Peyer's patch (tissue), 4 donors: ENCODE data around the gene PELI1.

Experiments
- POLR2A ChIP-seq, 2 donors: fragments of 450-650 bp; IDR thresholded peaks; one replicate each; pipeline ENCODE4 v1.5.1; 2017; ENCODE audit warnings: antibody characterized with exemption in 2 of 2, mild to moderate bottlenecking in 2 of 2, moderate library complexity in 2 of 2
- TF ChIP-seq, protein P1 (sequence below), 6 experiments: fragments of 450-650 bp in 4 of 6; fragments of 200-600 bp in 2 of 6; sonication (generic) in 1 of 6; IDR thresholded peaks; one replicate each; pipeline ENCODE4 v1.5.1; 2017 to 2019; ENCODE audit warnings: antibody characterized with exemption in 6 of 6, mild to moderate bottlenecking in 3 of 6, moderate library complexity in 1 of 6

DNA sequence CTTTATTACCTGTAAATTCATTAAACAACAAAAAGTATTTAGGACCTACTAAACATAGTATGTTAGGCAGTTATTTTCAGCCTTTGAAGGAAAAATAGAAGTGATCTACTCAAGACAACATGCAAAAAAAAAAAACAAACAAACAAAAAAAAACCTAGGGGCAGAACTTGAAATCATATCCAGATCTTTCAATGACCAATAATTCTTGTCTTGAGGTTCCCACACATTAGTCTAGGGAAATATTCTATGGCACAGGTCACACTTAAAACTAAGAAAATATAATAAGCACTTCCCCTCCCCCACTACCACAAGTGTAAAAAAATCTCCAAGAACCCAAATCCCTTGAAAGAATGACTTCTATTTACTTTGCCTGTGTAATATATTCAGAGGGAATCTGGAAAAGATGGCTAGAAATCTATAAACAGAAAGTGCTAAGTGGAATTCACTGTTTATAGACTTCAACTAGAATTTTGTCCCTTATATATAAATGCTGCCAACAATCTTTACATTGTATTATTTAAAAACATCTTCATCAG, 3.5 kb downstream of the PELI1 start:
- TF ChIP-seq, protein P1, sequence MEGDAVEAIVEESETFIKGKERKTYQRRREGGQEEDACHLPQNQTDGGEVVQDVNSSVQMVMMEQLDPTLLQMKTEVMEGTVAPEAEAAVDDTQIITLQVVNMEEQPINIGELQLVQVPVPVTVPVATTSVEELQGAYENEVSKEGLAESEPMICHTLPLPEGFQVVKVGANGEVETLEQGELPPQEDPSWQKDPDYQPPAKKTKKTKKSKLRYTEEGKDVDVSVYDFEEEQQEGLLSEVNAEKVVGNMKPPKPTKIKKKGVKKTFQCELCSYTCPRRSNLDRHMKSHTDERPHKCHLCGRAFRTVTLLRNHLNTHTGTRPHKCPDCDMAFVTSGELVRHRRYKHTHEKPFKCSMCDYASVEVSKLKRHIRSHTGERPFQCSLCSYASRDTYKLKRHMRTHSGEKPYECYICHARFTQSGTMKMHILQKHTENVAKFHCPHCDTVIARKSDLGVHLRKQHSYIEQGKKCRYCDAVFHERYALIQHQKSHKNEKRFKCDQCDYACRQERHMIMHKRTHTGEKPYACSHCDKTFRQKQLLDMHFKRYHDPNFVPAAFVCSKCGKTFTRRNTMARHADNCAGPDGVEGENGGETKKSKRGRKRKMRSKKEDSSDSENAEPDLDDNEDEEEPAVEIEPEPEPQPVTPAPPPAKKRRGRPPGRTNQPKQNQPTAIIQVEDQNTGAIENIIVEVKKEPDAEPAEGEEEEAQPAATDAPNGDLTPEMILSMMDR (IDR thresholded peaks at IDR 0.05) = no peak
- TF ChIP-seq POLR2A (IDR thresholded peaks at IDR 0.05) = no peak
